B cell (primary cell): Measurements from ENCODE around the gene ARF6.

Experiments used
- CTCF ChIP-seq: fragments of 200-600 bp; IDR thresholded peaks from one replicate; pipeline ENCODE4 v1.8.0; 2022; ENCODE audit warnings: antibody characterized with exemption, mild to moderate bottlenecking
- EZH2 ChIP-seq: IDR thresholded peaks from 2 replicates; pipeline ENCODE4 v1.6.1; 2012; ENCODE audit warnings: borderline replicate concordance, low read depth, mild to moderate bottlenecking, moderate library complexity, low read length; ENCODE audit not compliant: insufficient read depth, poor library complexity, severe bottlenecking

GRCh38 chr14:49923442-49923841 lies 30.6 kb downstream of the ARF6 start:
- no peak for TF ChIP-seq EZH2
- TF ChIP-seq CTCF = no peak
